ENCODE results near the gene TAS2R41. TPM values are rescaled to one million over a fixed set of nuclear protein-coding genes. Genes with fewer than 3 reads are reported as not detected.
A peak's percentile ranks its signal among the peaks of the same experiment; 100 is the strongest.

Gene TAS2R41
- polyA plus RNA-seq, 4 donors, result not detected

GRCh38 chr7:143452495-143452894 lies 25.2 kb upstream of the TAS2R41 start:
- WGBS, 3 donors, result 86 to 94% (median 90%) methylated on average over 2 of the region's 2 CpGs
- Histone ChIP-seq H3K4me3 (ENCODE audit: low read depth in 1 of 3, low read length in 3 of 3) (no peak overlapping the region), H3K27me3 (ENCODE audit: control insufficient read depth in 3 of 3, insufficient read depth in 3 of 3, low read length in 3 of 3) (peaks cover 0 to 5% (median 0%) of the 10 kb centered on the region in 3 donors), H3K36me3 (ENCODE audit: control insufficient read depth in 3 of 3, insufficient read depth in 2 of 3, low read depth in 1 of 3, low read length in 3 of 3) (no peaks in the 10 kb centered on the region), H3K4me1 (ENCODE audit: control insufficient read depth in 3 of 3, insufficient read depth in 2 of 3, low read depth in 1 of 3, low read length in 2 of 3) (no peaks in the 10 kb centered on the region), H3K9me3 (ENCODE audit: control insufficient read depth in 2 of 2, insufficient read depth in 1 of 2, low read depth in 1 of 2, low read length in 1 of 2) (no peaks in the 10 kb centered on the region), H3K27ac (ENCODE audit: low read depth in 1 of 3, low read length in 2 of 3) (no peak overlapping the region)
- DNase-seq (no peak), FAIRE-seq (no peak)

DNA sequence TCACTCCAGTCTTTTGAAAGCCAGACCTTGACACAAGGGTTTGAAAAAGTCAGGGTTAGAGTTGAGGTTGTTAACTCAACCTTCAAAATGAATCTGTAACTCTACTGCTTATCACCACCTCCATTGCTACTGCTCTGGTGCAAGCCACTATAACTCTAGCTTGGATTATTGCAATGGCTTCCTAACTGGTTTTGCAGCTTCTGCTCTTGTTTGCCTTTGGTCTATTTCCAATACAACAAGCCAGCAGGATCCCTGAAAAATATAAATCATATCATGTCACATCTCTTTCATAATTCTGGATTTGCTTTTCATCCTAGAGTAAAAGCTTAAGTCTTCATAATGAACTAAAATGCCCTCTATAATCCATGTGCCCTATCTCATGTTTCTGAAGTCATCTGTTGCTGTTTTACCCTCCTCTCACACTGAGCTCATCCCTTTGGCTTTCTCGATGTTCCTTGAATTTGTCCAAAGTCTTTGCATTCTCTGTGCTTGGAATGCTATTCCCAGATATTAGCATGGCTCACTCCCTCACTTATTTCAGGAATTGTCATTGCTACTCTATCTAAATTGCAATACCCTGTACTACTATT lies 23.5 kb upstream of the TAS2R41 start:
- DNase-seq (no peak), FAIRE-seq (no peak)
- Histone ChIP-seq H3K4me1 (ENCODE audit: control insufficient read depth in 3 of 3, insufficient read depth in 2 of 3, low read depth in 1 of 3, low read length in 2 of 3) (no peaks in the 10 kb centered on the region), H3K4me3 (ENCODE audit: low read depth in 1 of 3, low read length in 3 of 3) (no peak overlapping the region), H3K27ac (ENCODE audit: low read depth in 1 of 3, low read length in 2 of 3) (no peak overlapping the region), H3K36me3 (ENCODE audit: control insufficient read depth in 3 of 3, insufficient read depth in 2 of 3, low read depth in 1 of 3, low read length in 3 of 3) (no peaks in the 10 kb centered on the region), H3K9me3 (ENCODE audit: control insufficient read depth in 2 of 2, insufficient read depth in 1 of 2, low read depth in 1 of 2, low read length in 1 of 2) (no peaks in the 10 kb centered on the region), H3K27me3 (ENCODE audit: control insufficient read depth in 3 of 3, insufficient read depth in 3 of 3, low read length in 3 of 3) (no peaks in the 10 kb centered on the region)
- 71 to 86% (median 86%) methylated on average over 1 of the region's 1 CpG for WGBS, 3 donors

DNA sequence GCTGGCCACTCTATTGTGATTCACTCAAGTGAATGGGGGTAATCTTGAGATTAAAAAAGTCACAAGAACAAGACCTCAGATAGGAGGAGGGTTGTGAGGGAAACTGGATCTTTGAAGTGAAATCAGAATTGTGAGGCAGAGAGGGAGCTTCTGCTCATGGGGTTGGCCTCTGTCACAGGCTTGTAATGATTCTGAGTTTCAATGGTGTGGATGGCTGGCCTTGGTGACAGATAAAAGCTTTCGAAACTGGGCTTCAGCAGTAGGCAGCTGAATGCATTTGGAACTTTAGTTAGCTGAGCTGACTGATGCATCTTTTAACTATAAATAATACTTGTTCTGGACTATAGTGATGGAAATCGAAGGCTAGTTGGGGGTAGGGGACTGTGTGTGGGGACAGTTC lies 22.2 kb upstream of the TAS2R41 start:
- 83 to 95% (median 93%) methylated on average over 2 of the region's 2 CpGs for WGBS, 3 donors
- DNase-seq (no peak), FAIRE-seq (no peak)
- Histone ChIP-seq H3K4me1 (ENCODE audit: control insufficient read depth in 3 of 3, insufficient read depth in 2 of 3, low read depth in 1 of 3, low read length in 2 of 3) (no peaks in the 10 kb centered on the region), H3K9me3 (ENCODE audit: control insufficient read depth in 2 of 2, insufficient read depth in 1 of 2, low read depth in 1 of 2, low read length in 1 of 2) (no peaks in the 10 kb centered on the region), H3K36me3 (ENCODE audit: control insufficient read depth in 3 of 3, insufficient read depth in 2 of 3, low read depth in 1 of 3, low read length in 3 of 3) (no peaks in the 10 kb centered on the region), H3K4me3 (ENCODE audit: low read depth in 1 of 3, low read length in 3 of 3) (no peak overlapping the region), H3K27ac (ENCODE audit: low read depth in 1 of 3, low read length in 2 of 3) (no peak overlapping the region), H3K27me3 (ENCODE audit: control insufficient read depth in 3 of 3, insufficient read depth in 3 of 3, low read length in 3 of 3) (no peaks in the 10 kb centered on the region)

DNA sequence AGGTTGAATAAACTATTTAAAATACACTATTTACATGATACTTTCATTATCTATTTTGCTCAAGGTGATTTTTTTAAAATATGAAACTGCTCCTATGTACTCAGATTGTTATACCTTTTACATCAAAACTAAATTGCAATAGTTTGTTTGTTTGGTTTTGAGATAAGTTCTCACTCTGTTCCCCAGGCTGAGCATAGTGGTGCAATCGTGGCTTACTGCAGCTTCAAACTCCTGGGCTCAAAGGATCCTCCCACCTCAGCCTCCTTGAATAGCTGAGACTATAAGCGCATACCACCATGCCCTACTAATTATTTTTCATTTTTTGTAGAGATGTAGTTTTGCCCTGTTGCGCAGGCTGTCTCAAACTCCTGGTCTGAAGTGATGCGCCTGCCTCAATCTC lies 21.7 kb upstream of the TAS2R41 start:
- no peaks in the 10 kb centered on the region for H3K36me3 ChIP-seq (ENCODE audit: control insufficient read depth in 3 of 3, insufficient read depth in 2 of 3, low read depth in 1 of 3, low read length in 3 of 3)
- FAIRE-seq, result no peak
- H3K9me3 ChIP-seq (ENCODE audit: control insufficient read depth in 2 of 2, insufficient read depth in 1 of 2, low read depth in 1 of 2, low read length in 1 of 2), result no peaks in the 10 kb centered on the region
- no peaks in the 10 kb centered on the region for H3K4me1 ChIP-seq (ENCODE audit: control insufficient read depth in 3 of 3, insufficient read depth in 2 of 3, low read depth in 1 of 3, low read length in 2 of 3)
- DNase-seq, result no peak
- no peaks in the 10 kb centered on the region for H3K27me3 ChIP-seq (ENCODE audit: control insufficient read depth in 3 of 3, insufficient read depth in 3 of 3, low read length in 3 of 3)
- WGBS, 3 donors, result 77 to 88% (median 86%) methylated on average over 4 of the region's 4 CpGs
- no peak overlapping the region for H3K4me3 ChIP-seq (ENCODE audit: low read depth in 1 of 3, low read length in 3 of 3)
- no peak overlapping the region for H3K27ac ChIP-seq (ENCODE audit: low read depth in 1 of 3, low read length in 2 of 3)

DNA sequence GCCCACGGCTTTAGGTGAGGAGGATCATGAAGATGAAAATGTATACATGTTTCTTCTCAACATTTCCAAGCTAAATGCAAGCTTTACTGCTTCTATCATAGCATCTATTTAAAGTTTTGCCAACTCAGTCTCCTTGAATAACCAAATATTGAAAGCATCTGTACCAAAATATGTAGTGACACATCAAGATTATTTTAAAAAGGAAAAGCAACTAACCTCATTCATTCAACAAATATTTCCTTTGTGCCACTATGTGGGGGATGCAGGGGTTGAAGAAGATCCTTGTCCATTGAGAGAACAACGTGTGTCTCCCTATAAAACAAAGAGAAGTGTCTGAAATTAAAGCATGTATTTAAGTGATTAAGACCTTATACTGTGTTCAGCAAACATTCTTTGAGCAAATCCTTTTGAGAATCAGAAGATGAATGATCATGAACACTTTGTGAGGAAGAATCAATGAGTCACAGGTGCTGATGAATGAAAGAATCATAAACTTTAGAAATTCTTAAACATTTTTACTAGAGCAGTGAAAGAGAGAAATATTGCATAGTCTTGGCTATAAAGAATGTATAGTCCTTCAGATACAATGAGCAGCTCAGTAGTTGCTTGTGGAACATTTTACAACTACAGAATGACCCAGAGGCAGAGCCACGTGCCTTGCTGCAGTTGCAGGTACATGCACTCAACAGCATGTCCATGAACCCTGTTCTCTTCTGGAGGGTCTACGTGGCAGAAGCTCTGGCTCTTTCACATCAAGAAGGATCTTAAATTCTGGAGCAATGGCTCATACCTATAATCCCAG lies 20.5 kb upstream of the TAS2R41 start:
- Histone ChIP-seq H3K4me3 (ENCODE audit: low read depth in 1 of 3, low read length in 3 of 3) (no peak overlapping the region), H3K9me3 (ENCODE audit: control insufficient read depth in 2 of 2, insufficient read depth in 1 of 2, low read depth in 1 of 2, low read length in 1 of 2) (no peaks in the 10 kb centered on the region), H3K27me3 (ENCODE audit: control insufficient read depth in 3 of 3, insufficient read depth in 3 of 3, low read length in 3 of 3) (no peaks in the 10 kb centered on the region), H3K36me3 (ENCODE audit: control insufficient read depth in 3 of 3, insufficient read depth in 2 of 3, low read depth in 1 of 3, low read length in 3 of 3) (no peaks in the 10 kb centered on the region), H3K4me1 (ENCODE audit: control insufficient read depth in 3 of 3, insufficient read depth in 2 of 3, low read depth in 1 of 3, low read length in 2 of 3) (no peaks in the 10 kb centered on the region), H3K27ac (ENCODE audit: low read depth in 1 of 3, low read length in 2 of 3) (no peak overlapping the region)
- DNase-seq (no peak), FAIRE-seq (no peak)
- 71 to 84% (median 81%) methylated on average over 4 of the region's 4 CpGs for WGBS, 3 donors

DNA sequence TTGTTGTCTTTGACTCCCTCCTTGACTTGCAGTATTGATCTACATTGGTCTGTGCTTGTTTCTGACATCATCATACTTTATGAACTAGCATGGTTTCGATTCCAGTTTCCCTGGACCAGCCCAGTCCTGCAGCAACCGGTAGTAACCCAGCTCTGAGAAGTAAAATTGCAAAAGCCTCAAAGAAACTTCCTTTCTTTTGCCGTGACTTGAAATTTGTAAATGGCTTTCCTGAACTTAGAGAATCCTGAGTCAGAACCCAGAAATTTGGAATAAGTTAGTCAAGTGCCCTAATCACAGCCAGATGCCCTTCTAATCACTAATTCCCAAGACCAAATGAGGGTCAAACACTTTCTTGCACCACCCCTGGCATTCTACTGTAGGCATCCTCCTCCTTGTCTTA lies 19.4 kb upstream of the TAS2R41 start:
- DNase-seq (no peak), FAIRE-seq (no peak)
- no peaks in the 10 kb centered on the region for H3K36me3 ChIP-seq (ENCODE audit: control insufficient read depth in 3 of 3, insufficient read depth in 2 of 3, low read depth in 1 of 3, low read length in 3 of 3)
- no peaks in the 10 kb centered on the region for H3K4me1 ChIP-seq (ENCODE audit: control insufficient read depth in 3 of 3, insufficient read depth in 2 of 3, low read depth in 1 of 3, low read length in 2 of 3)
- whole genome bisulfite sequencing, 3 donors, result 79 to 92% (median 81%) methylated on average over 3 of the region's 3 CpGs
- H3K4me3 ChIP-seq (ENCODE audit: low read depth in 1 of 3, low read length in 3 of 3), result no peak overlapping the region
- no peak overlapping the region for H3K27ac ChIP-seq (ENCODE audit: low read depth in 1 of 3, low read length in 2 of 3)
- H3K9me3 ChIP-seq (ENCODE audit: control insufficient read depth in 2 of 2, insufficient read depth in 1 of 2, low read depth in 1 of 2, low read length in 1 of 2), result no peaks in the 10 kb centered on the region
- H3K27me3 ChIP-seq (ENCODE audit: control insufficient read depth in 3 of 3, insufficient read depth in 3 of 3, low read length in 3 of 3), result no peaks in the 10 kb centered on the region

GRCh38 chr7:143458681-143459080 lies 19.0 kb upstream of the TAS2R41 start:
- Histone ChIP-seq H3K36me3 (ENCODE audit: control insufficient read depth in 3 of 3, insufficient read depth in 2 of 3, low read depth in 1 of 3, low read length in 3 of 3) (no peaks in the 10 kb centered on the region), H3K27ac (ENCODE audit: low read depth in 1 of 3, low read length in 2 of 3) (no peak overlapping the region), H3K27me3 (ENCODE audit: control insufficient read depth in 3 of 3, insufficient read depth in 3 of 3, low read length in 3 of 3) (no peaks in the 10 kb centered on the region), H3K9me3 (ENCODE audit: control insufficient read depth in 2 of 2, insufficient read depth in 1 of 2, low read depth in 1 of 2, low read length in 1 of 2) (no peaks in the 10 kb centered on the region), H3K4me1 (ENCODE audit: control insufficient read depth in 3 of 3, insufficient read depth in 2 of 3, low read depth in 1 of 3, low read length in 2 of 3) (no peaks in the 10 kb centered on the region), H3K4me3 (ENCODE audit: low read depth in 1 of 3, low read length in 3 of 3) (no peak overlapping the region)
- 69 to 79% (median 72%) methylated on average over 3 of the region's 3 CpGs for WGBS, 3 donors
- DNase-seq (no peak), FAIRE-seq (no peak)

- H3K4me3 ChIP-seq (ENCODE audit: low read depth in 1 of 3, low read length in 3 of 3), result no peak overlapping the region
- H3K36me3 ChIP-seq (ENCODE audit: control insufficient read depth in 3 of 3, insufficient read depth in 2 of 3, low read depth in 1 of 3, low read length in 3 of 3), result no peaks in the 10 kb centered on the region
- 26 to 80% (median 54%) methylated on average over 1 of the region's 1 CpG for WGBS, 3 donors
- H3K27me3 ChIP-seq (ENCODE audit: control insufficient read depth in 3 of 3, insufficient read depth in 3 of 3, low read length in 3 of 3), result no peaks in the 10 kb centered on the region
- DNase-seq (peak in 1 of 2 donors; percentile 69), FAIRE-seq (no peak)
- no peak overlapping the region for H3K27ac ChIP-seq (ENCODE audit: low read depth in 1 of 3, low read length in 2 of 3)
- no peaks in the 10 kb centered on the region for H3K9me3 ChIP-seq (ENCODE audit: control insufficient read depth in 2 of 2, insufficient read depth in 1 of 2, low read depth in 1 of 2, low read length in 1 of 2)
- H3K4me1 ChIP-seq (ENCODE audit: control insufficient read depth in 3 of 3, insufficient read depth in 2 of 3, low read depth in 1 of 3, low read length in 2 of 3), result no peaks in the 10 kb centered on the region
Observed at GRCh38 chr7:143459359-143459758, 18.3 kb upstream of the TAS2R41 start.
